Stimulated activated CD4-positive, alpha-beta T cell treated with anti-CD3 and anti-CD28 coated beads, Interleukin-2, amount 100 ng/mL, for 48 hours (primary cell): ENCODE data around the gene EMC8.
"Not testable (repeated sequence)": the region's sequence is repeated elsewhere in the genome, so short reads cannot be mapped to it uniquely, and the experiment has no call there.

ENCODE experiments used
- DNase-seq, 2 donors: peaks; one replicate each; pipeline ENCODE4 v3.0.0-alpha.2; 2020

Gene EMC8

DNA sequence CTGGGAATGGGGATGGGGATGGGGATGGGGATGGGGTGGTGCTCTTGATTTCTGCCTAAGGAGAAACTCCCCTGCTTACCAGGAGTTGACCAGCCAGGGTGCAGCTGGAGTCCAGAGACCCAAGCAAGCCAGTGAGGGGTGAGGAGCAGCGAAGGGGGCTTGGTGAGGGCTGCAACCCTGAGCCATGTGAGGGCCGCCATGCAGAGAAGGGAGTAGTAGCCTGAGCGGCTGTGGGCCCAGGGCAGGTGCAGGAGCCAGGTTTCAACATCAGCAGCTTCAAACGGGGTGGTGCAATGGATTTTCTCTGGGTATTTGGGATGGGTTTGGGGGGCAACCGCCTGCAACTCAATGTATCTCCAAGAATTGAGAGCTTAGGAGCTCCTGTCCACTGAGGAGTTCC, 35.4 kb upstream of the EMC8 start:
- DNase-seq, result no peak

DNA sequence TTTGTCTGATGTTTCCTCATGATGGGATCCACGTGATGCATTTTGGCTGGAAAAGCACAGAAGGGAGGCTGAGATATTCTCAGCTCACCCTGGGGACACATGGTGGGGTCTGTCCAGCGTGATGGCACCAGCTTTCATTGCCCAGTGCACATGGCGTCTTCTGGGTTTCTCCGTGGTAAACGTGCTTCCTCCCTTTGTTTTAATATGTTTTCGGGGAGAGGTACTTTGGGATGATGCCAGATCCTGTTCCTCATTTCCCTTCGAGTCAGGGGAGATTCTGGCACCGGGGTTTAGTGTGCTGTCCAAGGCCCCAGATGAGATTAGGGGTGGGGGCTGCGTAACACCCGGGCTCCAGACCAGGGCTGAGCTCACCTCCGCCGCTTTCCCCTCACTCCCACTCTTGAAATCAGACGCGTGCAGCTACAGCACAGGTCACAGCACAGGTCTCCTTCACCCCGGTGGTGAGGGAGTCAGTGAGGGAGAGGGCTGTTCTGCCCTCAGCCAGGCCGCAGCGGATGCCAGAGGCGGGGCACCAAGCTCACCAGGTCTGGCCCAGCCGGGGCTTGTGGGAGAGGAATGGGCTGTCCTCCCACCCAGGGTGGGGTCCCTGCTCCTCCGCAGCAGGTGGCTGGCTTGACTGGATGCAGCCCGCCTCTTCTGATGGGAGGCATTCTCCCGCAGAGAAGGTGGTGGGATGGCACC, 34.0 kb upstream of the EMC8 start:
- no peak for DNase-seq

DNA sequence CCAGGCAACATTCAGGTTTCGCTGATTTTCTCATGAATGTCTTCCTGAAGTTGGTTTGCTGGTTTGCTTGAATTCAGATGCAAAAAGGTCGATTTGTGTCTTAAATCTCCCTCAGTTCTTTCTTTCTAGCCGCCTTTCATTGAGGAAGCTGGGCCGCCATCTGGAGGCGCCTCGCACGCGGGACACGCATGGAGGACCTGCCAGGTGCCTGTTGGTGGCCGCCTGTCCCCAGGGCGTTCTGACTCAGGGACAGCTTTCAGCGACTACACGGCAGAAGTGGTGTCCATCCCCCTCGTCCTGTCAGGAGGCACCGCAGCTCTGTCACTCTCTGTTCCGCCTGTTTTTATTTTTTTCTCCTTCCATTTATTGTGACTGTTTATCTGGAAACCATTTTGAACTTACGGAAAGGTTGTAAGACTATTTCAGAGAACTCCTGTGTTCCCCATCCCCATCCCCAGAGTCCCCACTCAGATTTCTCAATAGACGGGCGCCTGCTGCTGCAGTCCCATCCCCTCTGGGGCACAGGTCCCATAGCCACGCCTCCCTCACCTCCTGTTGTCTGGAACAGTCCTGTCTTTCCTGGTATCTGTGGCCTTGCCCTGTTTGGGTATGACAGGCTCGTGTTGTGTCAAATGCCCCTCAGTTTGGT, 33.4 kb upstream of the EMC8 start:
- no peak for DNase-seq

DNA sequence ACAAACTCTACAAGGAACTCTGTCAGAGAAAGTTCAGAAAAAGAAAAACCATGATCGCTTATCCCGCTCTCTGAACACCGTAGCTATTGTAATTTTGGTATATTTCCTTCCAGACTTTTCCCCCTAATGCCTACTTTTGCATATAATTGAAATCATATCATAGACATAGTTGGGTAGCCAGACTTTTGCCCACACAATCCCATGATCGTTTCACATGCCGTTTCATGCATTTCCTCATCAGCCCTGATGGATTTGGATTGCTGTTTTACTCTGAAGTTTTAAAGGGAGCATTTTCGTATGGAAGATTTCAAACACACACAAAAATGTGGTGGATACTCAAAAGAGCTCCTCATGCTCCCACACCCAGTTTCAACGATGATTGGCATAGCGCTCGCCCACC, 31.5 kb upstream of the EMC8 start:
- DNase-seq, result no peak

DNA sequence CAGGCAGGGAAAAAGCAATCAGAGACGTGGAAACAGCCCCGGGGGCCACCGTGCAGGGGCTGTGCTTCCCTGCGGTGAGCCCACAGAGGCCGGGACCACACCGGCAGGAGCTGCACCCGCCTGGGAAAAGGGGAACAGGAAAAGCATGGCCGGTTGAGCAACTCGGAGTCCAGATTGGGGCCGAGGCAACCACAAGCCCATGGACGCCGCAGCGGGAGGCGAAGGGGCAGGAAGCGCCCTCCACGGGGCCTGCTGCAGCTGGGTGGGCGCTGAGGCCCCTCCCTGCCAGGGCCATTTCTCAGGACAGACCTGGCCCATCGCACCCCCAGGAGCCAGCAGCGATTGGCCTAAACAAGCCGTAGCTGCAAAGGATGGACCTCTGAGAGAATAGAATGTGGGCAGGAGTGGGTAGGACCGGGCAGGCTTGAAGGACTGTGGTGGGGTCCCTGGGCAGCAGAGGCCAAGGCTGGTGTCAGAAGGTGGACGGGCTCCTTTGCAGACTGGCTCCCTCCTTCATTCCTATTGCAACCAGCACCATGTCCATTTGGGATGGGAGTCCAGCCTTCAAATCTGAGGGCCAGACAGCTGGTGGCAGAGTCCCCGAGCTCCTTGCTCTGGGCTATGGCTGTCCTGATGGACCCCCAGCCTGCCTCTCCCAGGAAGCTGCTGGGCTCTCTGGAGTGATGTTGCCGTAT, 30.6 kb upstream of the EMC8 start:
- DNase-seq, result no peak

DNA sequence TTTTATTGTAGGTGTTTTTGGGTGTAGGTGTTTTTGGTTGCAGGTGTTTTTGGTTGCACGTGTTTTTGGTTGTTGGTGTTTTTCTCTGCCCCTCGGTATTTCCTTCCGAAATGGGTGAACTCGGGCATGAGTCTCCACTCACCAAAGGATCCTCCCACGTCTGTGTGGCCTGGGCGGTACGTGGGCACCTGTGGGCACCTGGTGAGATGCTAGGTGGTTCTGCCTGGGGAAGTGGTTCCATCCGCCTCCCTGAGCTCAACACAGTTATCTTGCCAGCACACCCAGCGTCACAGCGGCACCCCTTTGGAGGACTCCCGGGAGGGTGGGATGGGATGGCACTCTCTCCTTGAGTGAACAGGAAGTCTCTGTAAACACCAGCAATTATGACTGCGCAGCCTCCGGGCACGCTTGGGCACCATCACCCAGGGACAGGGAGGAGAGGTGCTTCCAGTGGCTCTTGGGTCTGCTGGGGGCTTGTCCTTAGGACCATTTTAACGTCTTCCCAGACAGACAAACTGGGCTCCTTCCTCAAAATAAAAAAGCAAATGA, 29.9 kb upstream of the EMC8 start:
- DNase-seq, result no peak

DNA sequence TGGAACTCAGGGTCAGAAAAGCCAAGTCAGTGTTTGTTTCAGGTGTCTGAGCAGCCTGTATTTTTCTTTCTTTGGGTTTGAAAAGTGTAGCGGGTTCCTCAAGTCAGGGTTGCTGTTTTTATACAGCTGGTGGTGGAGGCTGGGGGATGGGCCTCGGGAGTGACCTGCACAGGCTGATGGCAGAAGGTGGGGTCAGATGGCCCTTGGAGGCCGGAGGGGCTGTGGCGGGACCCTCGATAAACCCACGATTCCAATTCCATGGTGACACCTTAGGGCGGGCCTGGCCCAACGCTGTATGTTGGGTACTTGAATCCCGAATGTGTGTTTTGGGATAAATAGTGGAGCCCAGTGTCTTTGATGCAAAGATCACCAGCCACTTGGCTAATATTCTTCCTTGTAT, 28.8 kb upstream of the EMC8 start:
- no peak for DNase-seq

DNA sequence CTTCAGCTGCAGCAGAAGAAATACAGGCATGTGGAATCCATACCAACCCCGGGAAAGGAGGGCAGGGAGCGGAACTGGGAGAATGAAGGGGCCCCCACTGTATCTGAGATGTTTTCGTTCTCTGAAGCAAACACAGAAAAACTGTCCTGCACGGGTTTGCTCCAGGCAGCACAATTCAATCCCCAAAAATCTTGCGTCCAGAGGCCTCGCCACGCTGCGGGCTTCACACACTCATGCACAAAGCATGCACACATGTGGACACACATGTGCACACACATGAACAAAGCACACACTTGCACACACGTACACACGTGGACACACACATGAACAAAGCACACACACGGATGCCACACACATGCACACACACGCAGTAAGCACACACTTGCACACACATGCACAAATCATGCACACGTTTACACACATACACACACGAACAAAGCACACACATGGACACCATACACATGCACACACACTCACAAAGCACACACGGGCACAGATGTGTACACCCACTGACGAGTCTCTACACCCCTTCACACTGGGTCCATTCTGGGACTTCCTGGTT, 27.4 kb upstream of the EMC8 start:
- DNase-seq, result no peak

DNA sequence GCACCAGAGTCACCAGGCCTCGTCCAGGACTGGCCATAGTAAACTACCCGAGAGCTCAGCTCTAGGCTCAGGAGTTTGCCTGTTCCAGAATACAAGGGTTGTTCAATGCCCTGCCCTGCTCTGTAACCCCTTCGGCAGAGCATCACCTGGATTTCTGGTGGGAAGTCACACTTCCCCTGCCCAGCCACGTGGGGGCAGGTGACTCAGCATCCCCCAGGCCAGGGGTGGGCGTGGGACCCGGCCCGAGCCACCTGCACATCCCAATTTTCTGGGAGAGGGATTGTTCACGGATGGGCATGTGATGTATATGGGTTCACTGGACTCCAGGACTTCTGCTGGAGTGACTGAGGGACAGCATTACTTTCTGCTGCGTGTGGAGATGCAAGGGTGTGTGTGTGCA, 26.0 kb upstream of the EMC8 start:
- DNase-seq, result no peak

DNA sequence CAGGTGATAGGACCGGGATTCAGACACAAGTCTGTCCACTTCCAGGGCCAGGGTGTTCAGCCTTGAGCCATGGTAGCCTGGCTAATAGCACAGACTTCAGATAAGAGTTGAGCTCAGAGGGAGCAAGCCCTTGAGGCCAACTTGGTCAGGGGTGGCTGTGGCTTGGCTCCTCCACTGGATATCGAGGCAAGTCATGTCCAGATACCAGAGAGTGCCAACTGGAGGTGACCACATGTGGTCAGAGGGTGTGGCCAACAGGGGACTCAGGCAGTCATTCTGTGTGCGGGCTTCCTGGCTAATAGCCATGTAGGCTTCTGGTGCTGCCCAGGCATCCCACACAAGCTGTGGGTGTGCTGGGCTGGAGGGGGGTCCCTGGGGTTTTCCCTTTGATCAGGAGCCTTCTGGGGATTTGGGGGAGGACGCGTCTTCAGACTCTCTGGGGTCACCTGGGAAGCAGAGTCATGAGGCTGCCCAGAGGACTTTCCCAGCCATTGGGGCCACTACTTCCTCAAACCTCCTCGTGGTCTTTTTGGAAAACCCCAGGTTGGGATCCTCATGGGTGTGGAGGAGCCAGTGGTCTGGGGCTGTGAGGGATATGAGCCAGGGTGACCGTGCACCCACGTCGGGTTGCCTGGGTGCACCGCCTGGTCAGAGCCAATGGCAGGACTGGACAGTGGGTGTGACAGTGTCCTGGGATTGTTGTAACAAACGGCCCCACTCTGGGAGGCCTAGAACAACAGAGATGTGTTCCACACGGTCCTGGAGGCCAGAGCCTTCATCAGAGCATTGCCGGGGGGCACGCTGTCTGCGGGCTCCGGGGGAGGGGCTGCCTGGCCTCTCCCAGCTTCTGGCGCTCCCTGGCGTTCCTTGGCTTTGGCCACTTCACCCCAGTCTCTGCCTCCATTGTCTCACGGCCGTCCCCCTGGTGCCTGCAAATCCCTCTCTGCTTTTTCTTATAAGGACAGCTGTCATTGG, 25.1 kb upstream of the EMC8 start:
- DNase-seq, result no peak

DNA sequence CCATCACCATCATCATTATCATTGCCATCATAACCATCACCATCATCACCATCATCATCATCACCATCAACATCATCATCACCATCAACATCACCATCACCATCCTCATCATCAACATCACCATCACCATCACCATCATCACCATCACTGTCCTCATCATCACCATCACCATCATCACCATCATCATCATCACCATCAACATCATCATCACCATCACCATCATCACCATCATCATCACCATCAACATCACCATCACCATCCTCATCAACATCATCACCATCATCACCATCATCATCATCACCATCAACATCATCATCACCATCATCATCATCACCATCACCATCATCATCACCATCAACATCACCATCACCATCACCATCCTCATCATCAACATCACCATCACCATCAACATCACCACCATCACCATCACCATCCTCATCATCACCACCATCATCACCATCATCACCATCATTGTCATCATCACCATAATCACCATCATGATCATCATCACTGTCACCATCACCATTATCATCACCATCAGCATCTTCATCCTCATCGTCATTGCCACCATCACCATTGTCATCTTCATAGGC, 24.1 kb upstream of the EMC8 start:
- DNase-seq, result no peak

DNA sequence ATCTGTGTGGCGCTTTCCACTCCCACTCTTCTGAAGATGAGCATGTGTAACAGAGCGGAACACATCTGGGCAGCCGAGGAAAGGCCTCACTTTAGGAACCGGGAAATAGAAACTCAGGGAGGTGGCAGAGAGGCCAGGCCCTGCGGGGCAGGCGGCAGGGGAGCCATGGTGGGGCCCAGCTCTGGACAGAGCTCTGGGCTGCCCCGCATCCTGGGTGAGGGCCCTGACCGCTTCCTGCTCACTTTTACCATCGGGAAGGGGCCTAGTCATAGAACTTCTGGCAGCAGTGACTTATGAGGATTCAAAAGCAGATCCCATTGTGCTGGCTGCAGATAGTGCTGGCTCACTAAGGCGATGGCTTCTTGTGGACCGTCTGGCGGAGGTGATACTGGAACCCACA, 22.8 kb upstream of the EMC8 start:
- DNase-seq, result no peak

DNA sequence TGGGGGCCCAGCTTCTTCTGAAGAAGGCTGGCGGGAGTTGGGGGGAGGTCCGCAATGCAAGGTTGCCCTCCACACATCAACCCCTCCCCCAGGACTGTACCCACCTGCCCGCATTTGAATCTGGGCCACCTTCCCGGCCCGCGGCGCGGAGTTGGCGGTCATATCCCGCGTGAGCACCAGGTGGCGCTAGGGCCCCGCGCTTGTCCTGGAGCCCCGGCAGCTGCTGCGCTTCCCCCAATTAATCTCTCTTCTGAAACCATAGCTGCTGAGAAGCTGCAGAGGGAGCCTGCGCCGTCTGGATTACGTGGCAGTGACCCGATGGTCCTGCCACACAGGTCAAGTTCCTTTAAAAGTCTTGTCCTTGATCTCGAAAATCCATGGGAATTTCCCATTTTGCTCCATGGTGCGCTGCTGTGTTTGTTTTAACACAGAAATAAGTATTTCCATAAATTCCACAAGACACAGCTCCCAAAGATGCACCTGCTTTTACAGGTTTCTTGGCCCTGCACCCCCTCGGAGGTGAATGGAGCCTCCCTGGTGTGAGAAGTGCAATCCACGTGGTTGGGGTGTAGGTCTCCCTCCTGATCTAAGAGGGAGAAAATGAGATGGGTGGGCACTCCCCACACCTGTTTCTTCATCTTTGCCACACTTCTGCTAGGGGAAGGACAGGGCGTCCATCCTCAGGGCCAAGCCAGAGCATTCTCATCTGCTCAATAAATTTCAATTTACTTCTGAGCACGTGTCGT, 22.2 kb upstream of the EMC8 start:
- DNase-seq, result peak; percentile 81 to 90

DNA sequence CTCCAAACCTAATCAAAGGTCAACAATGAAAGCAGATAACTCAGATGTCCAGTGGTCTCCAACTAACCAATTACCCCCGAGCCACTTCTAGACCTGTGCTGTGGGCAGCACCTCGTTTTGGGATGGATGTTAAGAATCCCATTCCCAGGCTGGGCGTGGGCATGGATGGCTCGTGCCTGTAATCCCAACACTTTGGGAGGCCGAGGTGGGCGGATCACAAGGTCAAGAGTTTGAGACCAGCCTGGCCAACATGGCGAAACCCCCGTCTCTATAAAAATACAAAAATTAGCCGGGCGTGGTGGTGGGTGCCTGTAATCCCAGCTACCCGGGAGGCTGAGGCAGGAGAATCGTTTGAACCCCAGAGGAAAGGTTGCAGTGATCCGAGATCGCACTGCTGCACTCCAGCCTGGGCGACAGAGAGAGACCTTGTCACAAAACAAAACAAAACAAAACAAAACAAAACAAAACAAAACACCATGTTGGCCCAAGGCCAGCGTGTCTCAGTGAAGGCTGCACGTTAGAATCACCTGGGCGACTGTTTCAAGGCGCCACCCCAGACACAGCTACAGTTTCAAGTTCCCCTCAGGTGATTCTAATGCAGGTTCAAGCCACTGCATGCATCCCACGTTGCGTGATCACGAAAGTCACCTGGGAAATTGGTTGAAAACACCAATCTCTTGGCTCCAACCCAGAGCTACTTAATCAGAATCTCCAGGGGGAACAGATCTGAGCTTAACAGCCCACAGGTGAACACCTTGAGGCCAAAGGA, 21.4 kb upstream of the EMC8 start:
- DNase-seq, result no peak

DNA sequence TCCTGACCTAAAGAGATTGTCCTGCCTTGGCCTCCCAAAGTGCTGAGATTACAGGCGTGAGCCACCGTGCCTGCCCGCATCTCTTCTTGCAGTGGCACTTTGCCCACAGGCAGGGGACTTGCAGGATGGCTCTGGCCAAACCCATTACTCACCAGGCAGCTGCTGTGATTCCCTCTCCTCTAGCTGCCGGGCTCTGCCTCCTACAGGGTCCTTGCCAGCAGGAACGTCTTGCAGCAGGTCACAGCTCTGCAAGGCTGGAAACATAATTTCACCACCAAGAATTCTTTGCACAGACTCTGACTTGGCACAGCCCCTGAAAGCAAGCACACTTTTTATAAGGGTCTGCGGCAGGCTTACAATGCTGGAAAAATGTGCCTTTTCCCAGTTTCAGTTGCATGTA, 20.4 kb upstream of the EMC8 start:
- DNase-seq, result no peak

DNA sequence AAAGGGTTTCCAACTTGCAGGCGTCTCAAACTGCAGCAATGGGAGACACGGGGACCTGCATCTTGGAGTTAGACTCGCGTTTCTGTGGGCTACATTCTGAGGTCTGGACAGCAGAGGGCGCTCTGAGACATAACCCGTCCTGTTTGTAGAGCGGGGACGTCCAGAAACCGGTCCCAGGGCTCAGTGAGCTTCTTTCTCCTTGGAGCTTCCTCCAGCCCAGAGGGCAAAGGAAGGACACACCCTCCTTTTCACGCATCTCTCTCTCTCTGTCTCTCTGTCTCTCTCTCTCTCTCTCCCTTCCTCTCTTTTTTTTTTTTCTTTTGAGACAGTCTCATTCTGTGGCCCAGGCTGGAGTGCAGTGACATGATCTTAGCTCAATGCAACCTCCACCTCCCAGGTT, 19.9 kb upstream of the EMC8 start:
- DNase-seq, result peak; percentile 91

DNA sequence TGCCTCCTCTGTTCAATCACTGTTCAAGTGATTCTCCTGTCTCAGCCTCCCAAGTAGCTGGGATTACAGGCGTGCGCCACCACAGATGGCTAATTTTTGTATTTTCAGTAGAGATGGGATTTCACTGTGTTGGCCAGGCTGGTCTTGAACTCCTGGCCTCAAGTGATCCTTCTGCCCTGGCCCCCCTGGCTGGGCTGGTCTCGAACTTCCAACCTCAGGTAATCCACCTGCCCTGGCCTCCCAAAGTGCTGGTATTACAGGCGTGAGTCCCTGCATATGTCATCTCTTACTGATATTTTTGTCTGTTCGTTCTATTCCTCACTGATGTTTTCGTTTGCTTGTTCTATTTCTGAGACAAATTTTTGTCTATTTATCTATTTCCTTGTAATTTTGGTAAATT, 17.9 kb upstream of the EMC8 start:
- DNase-seq, result not testable (repeated sequence)

DNA sequence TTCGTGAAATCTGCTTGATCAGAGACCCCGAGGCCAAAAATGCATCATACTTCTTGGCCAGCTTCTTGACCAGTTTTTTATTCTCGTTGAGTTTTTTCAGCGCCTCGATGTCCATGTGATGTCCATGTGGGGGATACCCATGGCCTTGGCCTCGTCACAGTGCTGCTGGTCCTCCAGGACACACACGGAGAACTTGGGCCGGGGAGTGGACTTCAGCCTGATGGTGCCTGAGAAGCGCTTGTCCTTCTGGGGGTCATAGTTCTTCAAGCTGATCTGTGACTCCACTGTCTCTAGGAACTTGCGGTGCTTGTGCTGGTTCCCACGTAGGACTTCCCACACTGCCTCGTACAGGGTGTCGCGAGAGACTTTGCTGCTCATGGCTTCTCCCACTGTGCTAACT, 16.8 kb upstream of the EMC8 start:
- no peak for DNase-seq

DNA sequence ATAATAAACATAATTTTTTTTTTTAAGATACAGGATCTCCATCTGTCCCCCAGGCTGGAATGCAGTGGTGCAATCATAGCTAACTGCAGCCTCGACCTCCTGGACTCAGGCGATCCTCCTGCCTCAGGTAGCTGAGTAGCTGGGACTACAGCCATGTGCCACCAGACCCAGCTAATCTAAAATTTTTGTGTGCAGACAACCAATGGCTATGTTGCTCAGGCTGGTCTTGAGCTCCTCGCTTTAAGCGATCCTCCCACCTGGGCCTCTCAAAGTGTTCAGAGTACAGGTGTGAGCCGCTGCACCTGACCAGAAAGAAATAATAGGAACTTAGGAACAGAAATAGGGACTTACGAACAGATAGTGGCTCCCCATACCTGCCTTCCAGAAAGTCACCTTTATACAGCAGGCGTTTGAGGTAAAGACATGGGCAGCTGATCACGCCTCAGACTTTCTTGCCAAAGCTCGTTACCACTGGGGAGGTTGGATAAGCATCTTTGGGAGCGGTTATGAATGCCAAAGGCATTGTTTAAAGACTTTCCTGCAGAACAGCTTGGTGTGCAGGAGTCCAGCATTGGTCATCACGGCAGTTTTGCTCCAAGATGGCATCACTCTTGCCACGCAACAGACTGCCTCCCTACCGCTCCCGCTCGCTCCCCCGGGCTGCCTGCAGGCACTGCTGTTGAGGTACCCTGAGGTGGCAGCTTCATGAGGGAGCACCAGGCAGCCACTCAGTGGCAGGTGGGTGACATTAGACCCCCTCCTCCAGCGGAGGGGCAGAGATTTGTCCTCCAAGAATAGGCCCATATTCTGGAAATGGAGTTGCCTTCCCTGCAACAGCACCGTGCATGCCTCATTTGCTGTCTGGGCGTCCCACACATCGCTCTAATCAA, 13.7 kb upstream of the EMC8 start:
- no peak for DNase-seq
